HL-60 (cell line): Measurements from ENCODE around the gene KRTAP9-9.

Experiments
- CTCF ChIP-seq: IDR thresholded peaks from one replicate; pipeline ENCODE4 v1.5.1; 2011; ENCODE audit warnings: low read length, control low read depth, inconsistent platforms; ENCODE audit not compliant: insufficient read depth
- GABPA ChIP-seq: IDR thresholded peaks from 2 replicates; pipeline ENCODE4 v1.6.1; 2012; ENCODE audit warnings: low read depth
- POLR2AphosphoS5 ChIP-seq: IDR thresholded peaks from 2 replicates; pipeline ENCODE4 v1.6.1; 2012; ENCODE audit warnings: low read depth
- REST ChIP-seq: IDR thresholded peaks from 2 replicates; pipeline ENCODE4 v1.6.1; 2012; ENCODE audit warnings: low read depth; ENCODE audit not compliant: insufficient replicate concordance

- TF ChIP-seq CTCF (no peak), POLR2AphosphoS5 (no peak), REST (no peak), GABPA (no peak)
These were observed 43.4 kb downstream of the KRTAP9-9 start for GRCh38 chr17:41298458-41299135.
